ENCODE measurements around the gene CAMTA1.

GRCh38 chr1:6986281-6986680, 201.0 kb downstream of the CAMTA1 start:
- TF ChIP-seq EZH2 (IDR thresholded peaks at IDR 0.05) (no peak), CTCF (IDR thresholded peaks at IDR 0.05 in 2 of 3, conservative IDR thresholded peaks at IDR 0.05 in 1 of 3; ENCODE audit: borderline replicate concordance in 1 of 3, insufficient read depth in 1 of 3, low read depth in 2 of 3, low read length in 2 of 3) (no peak), POLR2AphosphoS5 (IDR thresholded peaks at IDR 0.05; ENCODE audit: low read depth, low read length) (no peak), REST (IDR thresholded peaks at IDR 0.05; ENCODE audit: low read depth) (no peak), POLR2A (IDR thresholded peaks at IDR 0.05; ENCODE audit: borderline replicate concordance, extremely low read depth, insufficient read depth, insufficient read length) (no peak), SP1 (IDR thresholded peaks at IDR 0.05; ENCODE audit: low read depth) (no peak), CBX3 (IDR thresholded peaks at IDR 0.05; ENCODE audit: low read depth) (no peak), EZH2phosphoT487 (IDR thresholded peaks at IDR 0.05; ENCODE audit: borderline replicate concordance) (no peak), JUND (IDR thresholded peaks at IDR 0.05) (no peak), FOSL1 (IDR thresholded peaks at IDR 0.05; ENCODE audit: low read depth) (no peak), ZNF274 (IDR thresholded peaks at IDR 0.05; ENCODE audit: low read depth, low read length) (no peak), RAD21 (IDR thresholded peaks at IDR 0.05; ENCODE audit: low read depth) (no peak)

Data from HCT116 (cell line).